GM18867 (cell line): Measurements from ENCODE around the gene RPL27A.

Experiments
- ATAC-seq: cut with Tn5 transposase; IDR thresholded peaks from one replicate; pipeline ENCODE4 v1.9.1; 2021; ENCODE audit warnings: mild to moderate bottlenecking, moderate library complexity; ENCODE audit not compliant: unreplicated experiment

RPL27A gene

GRCh38 chr11:8672346-8672745 is 10.2 kb upstream of the RPL27A start:
- no peak for ATAC-seq

GRCh38 chr11:8674859-8675258 is 7.7 kb upstream of the RPL27A start:
- no peak for ATAC-seq

GRCh38 chr11:8676458-8676857 is 6.1 kb upstream of the RPL27A start:
- ATAC-seq = no peak

- ATAC-seq = no peak
Measured at GRCh38 chr11:8679006-8679405, 3.6 kb upstream of the RPL27A start.

- no peak for ATAC-seq
Measured at GRCh38 chr11:8681837-8682302, 722 bp upstream of the RPL27A start.

GRCh38 chr11:8683115-8683807 is 669 bp downstream of the RPL27A start:
- no peak for ATAC-seq

GRCh38 chr11:8684600-8685290 is 2.2 kb downstream of the RPL27A start:
- no peak for ATAC-seq

GRCh38 chr11:8685306-8685705 is 2.7 kb downstream of the RPL27A start:
- ATAC-seq = no peak

- ATAC-seq = no peak
Measured at GRCh38 chr11:8685820-8686219, 3.2 kb downstream of the RPL27A start.

GRCh38 chr11:8686325-8686724 is 3.7 kb downstream of the RPL27A start:
- no peak for ATAC-seq

GRCh38 chr11:8688414-8689362 is 6.1 kb downstream of the RPL27A start:
- peak; percentile 95 for ATAC-seq

GRCh38 chr11:8689726-8690255 is 7.2 kb downstream of the RPL27A start:
- ATAC-seq = no peak

- no peak for ATAC-seq
Measured at GRCh38 chr11:8690374-8691342, 8.1 kb downstream of the RPL27A start.

GRCh38 chr11:8691601-8692000 is 9.0 kb downstream of the RPL27A start:
- ATAC-seq = no peak

- no peak for ATAC-seq
Measured at GRCh38 chr11:8692417-8692816, 9.8 kb downstream of the RPL27A start.

GRCh38 chr11:8693010-8693551 is 10.5 kb downstream of the RPL27A start:
- no peak for ATAC-seq

GRCh38 chr11:8693555-8693954 is 11.0 kb downstream of the RPL27A start:
- no peak for ATAC-seq

GRCh38 chr11:8694137-8694536 is 11.5 kb downstream of the RPL27A start:
- no peak for ATAC-seq

GRCh38 chr11:8697054-8697453 is 14.5 kb downstream of the RPL27A start:
- ATAC-seq = no peak

- no peak for ATAC-seq
Measured at GRCh38 chr11:8698379-8698851, 15.8 kb downstream of the RPL27A start.
